AG09319 (cell line): ENCODE measurements around the gene MARCHF10.

Experiments
- DNase-seq: peaks from one replicate; pipeline ENCODE4 v3.0.0-alpha.2; 2010; ENCODE audit warnings: low read depth; ENCODE audit errors: extremely low read depth
- TF ChIP-seq, protein P1 (sequence below): IDR thresholded peaks from 2 replicates; pipeline ENCODE4 v1.5.1; 2011; ENCODE audit warnings: low read depth, mild to moderate bottlenecking, inconsistent platforms, low read length, moderate library complexity

Gene MARCHF10

DNA sequence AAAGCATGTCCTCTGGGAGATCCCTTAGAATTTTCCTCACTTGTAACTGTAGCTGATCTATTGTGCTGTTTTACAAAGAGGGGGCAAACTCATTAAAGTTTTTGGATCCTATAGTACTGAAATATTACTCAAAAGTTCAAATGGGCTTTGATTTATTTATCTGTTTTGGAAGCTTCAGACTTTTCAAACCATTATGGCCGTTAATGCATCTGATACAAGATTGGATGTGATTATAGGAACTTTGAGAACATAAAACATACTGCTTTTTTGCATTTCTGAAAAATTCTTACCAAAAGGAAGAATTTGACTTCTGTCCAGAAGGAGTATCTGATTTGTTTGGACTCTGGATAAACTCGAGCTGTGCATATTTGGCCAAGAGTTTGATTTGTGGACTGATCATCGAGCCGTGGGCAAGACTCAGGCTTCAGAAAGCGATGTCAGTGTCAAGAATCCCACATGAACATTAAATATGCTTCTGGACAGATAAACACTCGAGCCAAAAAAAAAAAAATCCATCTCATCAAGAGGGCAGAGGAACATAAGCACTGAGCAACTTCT is 8.2 kb upstream of the MARCHF10 start:
- TF ChIP-seq, protein P1, sequence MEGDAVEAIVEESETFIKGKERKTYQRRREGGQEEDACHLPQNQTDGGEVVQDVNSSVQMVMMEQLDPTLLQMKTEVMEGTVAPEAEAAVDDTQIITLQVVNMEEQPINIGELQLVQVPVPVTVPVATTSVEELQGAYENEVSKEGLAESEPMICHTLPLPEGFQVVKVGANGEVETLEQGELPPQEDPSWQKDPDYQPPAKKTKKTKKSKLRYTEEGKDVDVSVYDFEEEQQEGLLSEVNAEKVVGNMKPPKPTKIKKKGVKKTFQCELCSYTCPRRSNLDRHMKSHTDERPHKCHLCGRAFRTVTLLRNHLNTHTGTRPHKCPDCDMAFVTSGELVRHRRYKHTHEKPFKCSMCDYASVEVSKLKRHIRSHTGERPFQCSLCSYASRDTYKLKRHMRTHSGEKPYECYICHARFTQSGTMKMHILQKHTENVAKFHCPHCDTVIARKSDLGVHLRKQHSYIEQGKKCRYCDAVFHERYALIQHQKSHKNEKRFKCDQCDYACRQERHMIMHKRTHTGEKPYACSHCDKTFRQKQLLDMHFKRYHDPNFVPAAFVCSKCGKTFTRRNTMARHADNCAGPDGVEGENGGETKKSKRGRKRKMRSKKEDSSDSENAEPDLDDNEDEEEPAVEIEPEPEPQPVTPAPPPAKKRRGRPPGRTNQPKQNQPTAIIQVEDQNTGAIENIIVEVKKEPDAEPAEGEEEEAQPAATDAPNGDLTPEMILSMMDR: no peak
- no peak for DNase-seq

DNA sequence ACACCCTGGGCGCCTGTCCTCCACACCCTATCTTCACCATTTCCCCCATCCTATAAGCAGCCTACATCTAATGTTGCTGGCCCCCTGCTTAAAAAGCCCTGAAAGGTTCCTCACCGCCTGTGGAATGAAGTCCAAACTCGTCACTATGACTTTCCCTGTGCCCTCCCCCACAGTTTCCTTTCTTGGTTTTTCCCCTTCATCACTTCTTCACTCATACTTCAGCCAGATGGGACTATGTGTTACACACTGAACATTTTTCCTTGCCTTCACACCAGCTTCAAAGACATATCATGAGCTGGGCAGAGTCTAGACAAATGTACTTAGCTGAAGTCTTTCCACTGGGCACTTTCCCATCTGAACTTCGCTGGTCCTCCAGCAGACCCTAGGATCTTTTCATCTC is 1.5 kb upstream of the MARCHF10 start:
- no peak for DNase-seq
- TF ChIP-seq, protein P1: no peak

DNA sequence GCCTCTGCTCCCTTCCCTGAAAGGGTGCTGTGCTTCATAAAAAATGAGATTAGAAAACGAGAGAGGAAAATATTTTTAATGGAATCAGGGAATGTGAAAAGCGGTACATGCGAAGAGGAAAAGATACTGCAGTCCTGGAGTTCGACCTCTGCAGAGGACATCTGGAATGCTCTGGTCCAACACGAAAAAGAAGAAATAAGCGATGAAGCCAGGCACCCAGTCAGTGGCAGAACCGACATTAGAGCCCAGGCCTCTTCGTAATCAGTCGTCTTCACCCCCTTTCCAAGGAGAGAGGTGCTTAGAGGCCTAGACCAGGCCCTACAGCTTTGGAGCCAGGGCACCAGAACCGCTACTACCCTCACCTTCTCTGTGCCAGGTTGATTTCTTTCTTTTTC is 459 bp upstream of the MARCHF10 start:
- DNase-seq: no peak
- TF ChIP-seq, protein P1: no peak

DNA sequence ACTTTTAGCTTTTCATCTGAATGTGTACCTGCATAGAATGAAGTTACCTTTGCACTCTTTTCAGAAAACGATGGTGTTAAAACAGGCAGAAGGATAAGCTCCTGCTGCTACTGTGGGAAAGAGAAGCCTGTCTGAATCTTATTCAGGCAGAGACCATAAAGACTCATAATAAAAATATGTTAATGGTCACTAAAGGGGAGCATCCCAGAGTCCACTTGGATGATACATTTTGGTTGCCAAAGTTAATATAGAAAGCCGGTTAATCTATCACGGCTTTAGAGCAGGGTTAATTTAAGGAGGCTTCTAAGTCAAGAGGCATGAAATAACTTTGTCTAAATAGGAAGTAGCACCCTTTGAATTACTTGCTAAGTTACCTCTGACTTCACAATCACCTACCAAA is 2.9 kb downstream of the MARCHF10 start:
- DNase-seq: no peak
- TF ChIP-seq, protein P1: no peak

DNA sequence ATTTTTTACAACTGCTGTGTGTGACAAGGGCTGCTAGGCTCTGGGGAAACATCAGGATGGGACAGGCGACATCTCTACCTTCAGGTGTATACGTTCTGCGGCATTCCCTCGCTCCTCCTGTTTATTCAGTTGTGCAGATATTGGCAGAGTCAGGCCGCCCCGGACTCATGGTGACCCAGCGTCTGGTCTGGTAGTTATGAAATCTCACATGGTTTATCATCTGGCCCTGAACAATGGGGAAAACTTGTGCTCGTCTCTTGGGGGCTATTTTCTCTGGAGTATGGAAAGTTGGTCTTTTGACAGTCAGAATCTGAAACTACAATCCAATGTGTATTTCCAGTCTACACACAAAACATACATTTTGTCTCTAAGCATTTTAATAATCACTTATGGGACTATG is 3.3 kb downstream of the MARCHF10 start:
- DNase-seq: no peak
- TF ChIP-seq, protein P1: no peak

DNA sequence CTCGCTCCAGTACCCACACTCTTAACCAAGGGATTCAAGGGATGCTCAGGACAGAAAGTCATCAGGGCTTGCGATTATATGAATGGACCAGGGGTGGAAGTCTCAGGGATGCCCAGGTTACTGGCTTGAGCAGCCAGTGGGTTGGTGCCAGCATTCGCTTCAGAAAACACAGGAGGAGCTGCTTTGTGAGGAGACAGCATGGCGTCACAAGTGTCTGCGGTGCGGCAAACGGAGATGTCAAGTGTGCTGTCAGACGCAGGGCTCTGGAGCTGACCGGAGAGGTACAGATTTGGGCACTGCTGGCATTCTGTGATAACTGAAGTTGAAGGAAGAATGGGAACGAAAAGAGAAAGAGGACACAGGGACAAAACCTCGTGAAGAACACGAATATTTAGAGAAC is 4.1 kb downstream of the MARCHF10 start:
- DNase-seq: no peak
- TF ChIP-seq, protein P1: no peak

DNA sequence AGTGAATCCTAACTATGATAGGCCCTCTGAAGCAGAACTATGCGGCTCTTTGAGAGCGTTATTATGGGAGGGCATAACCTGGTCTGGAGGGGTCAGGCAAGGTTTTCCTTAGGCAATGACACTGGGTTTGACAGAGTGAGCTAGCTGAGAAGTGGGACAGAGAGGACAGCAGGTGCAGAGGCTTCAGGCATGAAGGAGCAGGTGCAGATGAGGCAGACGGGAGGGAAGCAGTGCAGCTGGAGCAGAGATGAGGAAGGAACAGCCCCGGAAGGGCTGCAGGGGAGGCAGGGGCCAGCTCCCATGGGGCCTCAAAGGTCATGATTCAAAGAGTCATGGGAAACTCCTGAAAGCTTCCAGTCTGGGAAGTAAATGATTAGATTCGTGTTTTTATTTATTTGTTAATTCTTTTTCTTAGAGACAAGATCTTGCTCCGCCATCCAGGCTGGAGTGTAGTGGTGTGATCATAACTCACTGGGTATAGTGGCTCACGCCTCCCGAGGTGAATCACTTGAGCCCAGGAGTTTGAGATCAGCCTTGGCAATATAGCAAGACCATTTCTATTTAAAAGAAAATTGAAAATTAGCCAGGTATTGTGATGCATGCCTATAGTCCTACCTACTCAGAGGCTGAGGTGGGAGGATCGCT is 5.4 kb downstream of the MARCHF10 start:
- TF ChIP-seq, protein P1: no peak
- DNase-seq: no peak
